Hepatocyte (in vitro differentiated cells): ENCODE data around the gene LGALS3BP.
A peak's percentile ranks its signal among the peaks of the same experiment; 100 is the strongest.

ENCODE experiments used
- EZH2 ChIP-seq: fragments of 200-600 bp; sonication (generic); IDR thresholded peaks from 2 replicates; pipeline ENCODE4 v1.6.1; 2016; ENCODE audit warnings: antibody characterized with exemption, mild to moderate bottlenecking, borderline replicate concordance
- TF ChIP-seq, protein P1 (sequence below): fragments of 200-600 bp; sonication (generic); IDR thresholded peaks from 2 replicates; pipeline ENCODE4 v1.5.1; 2016; ENCODE audit warnings: antibody characterized with exemption, mild to moderate bottlenecking; ENCODE audit not compliant: poor library complexity

GRCh38 chr17:79028496-79029326, 49.0 kb upstream of the LGALS3BP start:
- TF ChIP-seq, protein P1, sequence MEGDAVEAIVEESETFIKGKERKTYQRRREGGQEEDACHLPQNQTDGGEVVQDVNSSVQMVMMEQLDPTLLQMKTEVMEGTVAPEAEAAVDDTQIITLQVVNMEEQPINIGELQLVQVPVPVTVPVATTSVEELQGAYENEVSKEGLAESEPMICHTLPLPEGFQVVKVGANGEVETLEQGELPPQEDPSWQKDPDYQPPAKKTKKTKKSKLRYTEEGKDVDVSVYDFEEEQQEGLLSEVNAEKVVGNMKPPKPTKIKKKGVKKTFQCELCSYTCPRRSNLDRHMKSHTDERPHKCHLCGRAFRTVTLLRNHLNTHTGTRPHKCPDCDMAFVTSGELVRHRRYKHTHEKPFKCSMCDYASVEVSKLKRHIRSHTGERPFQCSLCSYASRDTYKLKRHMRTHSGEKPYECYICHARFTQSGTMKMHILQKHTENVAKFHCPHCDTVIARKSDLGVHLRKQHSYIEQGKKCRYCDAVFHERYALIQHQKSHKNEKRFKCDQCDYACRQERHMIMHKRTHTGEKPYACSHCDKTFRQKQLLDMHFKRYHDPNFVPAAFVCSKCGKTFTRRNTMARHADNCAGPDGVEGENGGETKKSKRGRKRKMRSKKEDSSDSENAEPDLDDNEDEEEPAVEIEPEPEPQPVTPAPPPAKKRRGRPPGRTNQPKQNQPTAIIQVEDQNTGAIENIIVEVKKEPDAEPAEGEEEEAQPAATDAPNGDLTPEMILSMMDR = peak; percentile 25
- TF ChIP-seq EZH2 = no peak
